HL-60/S4 (cell line): ENCODE data around the gene NUP214.
"Not testable (repeated sequence)": the region's sequence is repeated elsewhere in the genome, so short reads cannot be mapped to it uniquely, and the experiment has no call there.

ENCODE experiments used
- in situ Hi-C: fragments of 300-500 bp; cut with MboI; formaldehyde crosslinking; loops from 2 replicates; pipeline ENCODE4 v1.14.3; 2022; ENCODE audit warnings: low sequenced_read_pairs

NUP214 gene

DNA sequence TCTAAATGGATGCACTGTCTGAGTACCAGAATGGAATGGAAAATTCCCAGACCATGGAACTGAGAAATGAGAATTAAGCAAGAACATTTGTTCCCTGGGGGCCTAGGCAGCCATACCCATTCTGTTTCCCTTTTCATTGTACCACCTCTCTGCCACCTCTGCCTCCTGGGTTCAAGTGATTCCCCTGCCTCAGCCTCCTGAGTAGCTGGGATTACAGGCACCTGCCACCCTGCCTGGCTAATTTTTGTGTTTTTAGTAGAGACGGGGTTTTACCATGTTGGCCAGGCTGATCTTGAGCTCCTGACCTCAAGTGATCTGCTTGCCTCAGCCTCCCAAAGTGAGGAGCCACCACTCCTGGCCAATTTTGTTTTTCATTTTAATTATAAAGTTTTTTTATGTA lies 33.3 kb downstream of the NUP214 start:
- in situ Hi-C loops: not testable (repeated sequence)

DNA sequence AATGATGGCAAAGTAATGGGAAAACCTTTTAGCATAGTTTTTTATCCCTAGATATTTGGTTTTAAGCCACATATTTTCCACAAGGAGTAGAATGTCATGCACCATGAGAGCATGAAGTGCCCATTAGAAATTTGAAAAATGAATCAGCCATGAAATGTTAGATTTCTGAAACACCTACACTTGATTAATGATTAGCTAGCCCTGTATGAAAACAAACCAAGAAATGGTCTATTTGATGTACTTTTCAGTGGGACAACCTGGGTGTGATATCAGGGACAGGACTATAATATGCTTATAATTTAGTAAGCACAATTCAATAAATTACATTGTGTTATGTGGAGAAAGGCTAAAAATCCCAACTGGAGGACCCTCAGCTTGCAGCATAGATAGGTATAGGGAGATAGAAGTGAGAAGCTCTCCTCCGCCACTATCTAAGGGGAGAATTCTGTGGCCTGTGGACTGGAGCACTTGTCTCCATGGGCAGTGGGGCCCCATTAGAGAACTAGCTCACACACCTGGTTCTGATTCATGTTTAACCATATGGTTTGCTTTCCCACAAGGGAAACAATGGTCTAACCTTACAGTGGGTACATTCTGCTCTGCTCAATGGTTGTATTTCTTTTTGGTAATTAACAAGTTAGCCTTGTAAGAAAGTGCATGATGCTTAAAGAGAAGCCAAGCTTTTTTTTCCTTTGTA lies 35.2 kb downstream of the NUP214 start:
- in situ Hi-C loops: no loop called here

DNA sequence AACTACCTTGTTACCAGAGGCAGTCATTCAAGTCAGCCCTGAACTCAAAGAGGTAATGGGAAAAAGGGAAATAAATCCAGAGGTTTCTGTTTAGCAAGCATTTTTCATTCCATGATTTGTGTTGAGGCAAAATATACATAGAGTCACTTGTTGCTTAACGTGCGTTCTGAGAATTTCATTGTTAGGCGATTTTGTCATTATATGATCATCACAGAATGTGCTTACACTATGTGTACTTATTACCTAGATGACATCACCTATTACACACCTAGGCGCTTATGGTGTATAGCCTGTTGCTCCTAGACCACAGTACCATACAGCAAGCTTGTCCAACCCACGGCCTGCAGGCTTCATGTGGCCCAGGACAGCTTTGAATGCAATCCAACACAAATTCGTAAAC lies 36.2 kb downstream of the NUP214 start:
- in situ Hi-C loops: no loop called here

DNA sequence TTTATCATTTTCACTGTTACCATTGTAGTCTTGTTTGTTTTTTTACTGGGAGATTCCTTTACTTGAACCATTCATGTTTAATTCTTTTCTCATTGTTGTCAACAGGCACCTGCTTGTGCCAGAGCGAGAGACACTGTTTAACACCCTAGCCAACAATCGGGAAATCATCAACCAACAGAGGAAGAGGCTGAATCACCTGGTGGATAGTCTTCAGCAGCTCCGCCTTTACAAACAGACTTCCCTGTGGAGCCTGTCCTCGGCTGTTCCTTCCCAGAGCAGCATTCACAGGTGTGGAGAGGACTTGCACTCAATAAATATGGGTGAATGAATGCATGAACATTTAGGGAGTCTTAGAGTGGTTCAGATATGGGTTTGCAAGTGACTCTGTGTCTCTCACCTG lies 37.5 kb downstream of the NUP214 start:
- in situ Hi-C loops: no loop called here

DNA sequence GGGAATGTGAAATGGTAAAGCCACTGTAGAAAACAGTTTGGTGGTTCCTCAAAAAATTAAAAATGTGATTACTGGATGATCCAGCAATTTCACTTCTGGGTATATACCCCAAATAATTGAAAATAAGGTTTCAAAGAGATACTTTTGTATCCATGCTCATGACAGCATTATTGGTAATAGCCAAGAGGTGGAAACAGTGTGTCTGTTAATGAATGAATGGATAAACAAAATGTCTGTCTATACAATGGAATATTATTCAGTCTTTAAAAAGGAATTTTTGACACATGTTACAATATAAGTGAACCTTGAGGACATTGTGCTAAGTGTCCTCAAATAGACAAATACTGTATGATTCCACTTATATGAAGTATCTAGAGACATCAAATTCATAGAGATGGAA lies 40.1 kb downstream of the NUP214 start:
- in situ Hi-C loops: no loop called here

DNA sequence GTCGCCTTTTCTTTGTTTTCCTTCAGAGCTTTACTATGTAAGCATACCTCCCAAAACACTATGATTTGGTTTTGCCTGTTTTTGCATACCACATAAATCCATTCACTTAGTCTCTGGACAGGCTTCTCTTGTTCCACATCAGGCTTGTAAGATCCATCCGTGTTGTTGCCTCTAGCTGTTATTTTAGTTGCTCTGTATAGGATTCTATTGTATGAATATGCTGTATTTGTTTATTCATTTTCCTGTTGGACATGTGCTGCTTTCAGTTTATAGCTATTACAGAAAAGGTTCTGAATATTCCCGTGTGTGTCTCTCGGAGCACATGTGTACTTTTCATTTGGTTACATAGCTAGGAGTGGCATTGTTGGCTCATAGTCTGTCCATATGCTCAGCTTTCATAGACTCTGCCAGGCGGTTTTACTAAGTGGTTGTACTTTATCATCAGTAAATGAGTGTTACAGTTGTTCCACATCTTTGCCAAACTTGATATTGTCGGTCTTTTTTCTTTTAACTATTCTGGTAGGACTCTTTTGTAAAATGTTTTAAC lies 41.8 kb downstream of the NUP214 start:
- in situ Hi-C loops: no loop called here

DNA sequence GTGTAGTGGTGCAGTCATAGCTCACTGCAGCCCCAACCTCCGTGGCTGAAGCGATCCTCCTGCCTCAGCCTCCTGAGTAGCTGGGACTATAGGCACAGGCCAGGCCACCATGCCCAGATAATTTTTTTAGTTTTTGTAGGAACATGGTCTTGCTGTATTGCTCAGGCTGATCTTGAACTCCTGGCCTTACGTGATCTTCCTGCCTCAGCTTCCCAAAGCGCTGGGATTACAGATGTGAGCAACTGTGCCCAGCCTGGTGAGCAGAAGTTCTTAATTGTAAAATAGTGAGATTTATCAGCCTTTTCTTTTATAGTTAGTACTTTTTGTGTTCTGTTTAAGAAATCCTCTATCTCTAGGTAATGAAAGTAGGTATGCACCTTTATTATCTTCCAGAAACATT lies 42.5 kb downstream of the NUP214 start:
- in situ Hi-C loops: no loop called here

DNA sequence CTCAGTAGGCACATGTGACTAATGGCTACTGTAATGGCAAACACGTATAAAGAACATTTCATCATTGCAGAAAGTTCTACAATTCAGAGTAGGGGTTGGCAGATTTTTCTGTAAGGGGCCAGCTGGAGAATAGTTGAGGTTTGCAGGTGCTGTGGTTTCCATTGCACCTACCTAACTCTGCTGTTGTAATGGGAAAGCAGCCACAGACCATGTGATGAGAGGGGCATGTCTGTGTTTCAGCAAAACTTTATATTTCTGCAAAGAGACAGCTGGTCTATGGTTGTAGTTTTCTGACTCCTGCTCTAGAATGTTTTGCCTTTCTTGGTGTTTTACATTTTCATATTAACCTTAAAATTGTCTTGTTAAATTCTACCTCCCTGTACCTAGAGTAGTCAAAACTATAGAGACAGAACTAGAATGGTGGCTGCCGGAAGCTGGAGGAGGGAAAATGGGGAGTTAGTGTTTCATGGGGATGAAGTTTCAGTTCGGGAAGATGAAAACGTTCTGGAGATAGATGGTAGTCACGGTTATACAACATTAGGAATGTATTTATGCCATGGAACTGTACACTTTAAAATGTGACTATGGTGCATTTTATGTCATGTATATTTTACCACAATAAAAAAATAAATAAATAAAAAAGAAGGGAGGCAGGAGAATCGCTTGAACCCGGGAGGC lies 44.3 kb downstream of the NUP214 start:
- in situ Hi-C loops: no loop called here

DNA sequence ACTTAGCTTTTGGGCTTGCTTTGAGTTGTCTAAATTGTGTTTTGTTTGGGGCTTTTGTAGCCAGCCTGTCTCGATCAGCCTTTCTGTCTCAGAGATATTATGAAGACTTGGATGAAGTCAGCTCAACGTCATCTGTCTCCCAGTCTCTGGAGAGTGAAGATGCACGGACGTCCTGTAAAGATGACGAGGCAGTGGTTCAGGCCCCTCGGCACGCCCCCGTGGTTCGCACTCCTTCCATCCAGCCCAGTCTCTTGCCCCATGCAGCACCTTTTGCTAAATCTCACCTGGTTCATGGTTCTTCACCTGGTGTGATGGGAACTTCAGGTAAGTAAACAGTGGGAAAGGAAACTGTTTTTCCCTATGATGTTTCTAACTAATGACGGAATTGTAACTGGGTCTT lies 48.6 kb downstream of the NUP214 start:
- in situ Hi-C loops: no loop called here

DNA sequence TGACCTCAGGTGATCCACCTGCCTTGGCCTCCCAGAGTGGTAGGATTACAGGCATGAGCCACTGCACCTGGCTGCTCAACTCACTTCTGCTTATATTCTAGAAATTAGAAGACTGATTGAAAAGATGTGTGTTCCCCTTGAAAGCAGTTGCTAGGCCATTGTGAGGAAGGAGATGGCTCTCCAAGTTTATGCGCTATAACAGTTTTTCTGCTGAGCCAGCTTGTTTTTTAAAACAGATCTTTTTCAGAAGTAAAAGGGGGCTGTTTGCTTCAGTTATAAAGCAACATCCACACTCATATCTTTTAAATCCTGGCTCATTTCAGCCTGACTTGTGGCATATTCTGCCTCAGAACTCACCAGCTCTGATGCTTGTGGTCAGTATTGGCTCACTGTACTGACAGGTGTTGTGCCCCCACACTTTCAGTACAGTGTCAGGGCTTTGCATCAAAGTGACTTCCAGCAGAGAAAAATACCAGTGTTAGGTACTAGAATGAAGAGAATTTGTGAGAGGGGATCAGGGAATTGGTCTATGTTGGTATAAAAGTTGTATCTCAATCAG lies 49.4 kb downstream of the NUP214 start:
- in situ Hi-C loops: loop anchor here (5.0 kb wide), 1 partner anchor 163 kb away; no protein-coding TSS in a partner anchor

DNA sequence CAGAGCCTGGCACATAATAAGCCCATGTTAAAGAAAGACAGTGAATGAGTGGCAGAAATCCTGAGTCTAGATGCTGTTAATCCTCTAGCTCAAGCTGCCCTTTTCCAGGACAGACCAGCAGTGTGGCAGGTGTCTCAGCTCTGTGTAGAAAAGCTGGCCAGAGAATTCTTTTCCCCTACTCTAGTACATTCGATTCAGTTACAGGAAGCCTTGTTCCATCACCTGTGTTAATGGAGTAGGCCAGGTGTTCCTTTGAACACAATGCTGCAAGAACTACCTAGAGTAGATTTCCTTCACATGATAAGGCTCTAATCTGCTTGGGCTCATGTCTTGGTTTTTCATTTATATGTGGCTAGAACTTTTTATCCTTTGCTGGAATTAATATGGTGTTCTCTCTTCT lies 52.5 kb downstream of the NUP214 start:
- in situ Hi-C loops: loop anchor here (5.0 kb wide), 1 partner anchor 159 kb away; no protein-coding TSS in a partner anchor

DNA sequence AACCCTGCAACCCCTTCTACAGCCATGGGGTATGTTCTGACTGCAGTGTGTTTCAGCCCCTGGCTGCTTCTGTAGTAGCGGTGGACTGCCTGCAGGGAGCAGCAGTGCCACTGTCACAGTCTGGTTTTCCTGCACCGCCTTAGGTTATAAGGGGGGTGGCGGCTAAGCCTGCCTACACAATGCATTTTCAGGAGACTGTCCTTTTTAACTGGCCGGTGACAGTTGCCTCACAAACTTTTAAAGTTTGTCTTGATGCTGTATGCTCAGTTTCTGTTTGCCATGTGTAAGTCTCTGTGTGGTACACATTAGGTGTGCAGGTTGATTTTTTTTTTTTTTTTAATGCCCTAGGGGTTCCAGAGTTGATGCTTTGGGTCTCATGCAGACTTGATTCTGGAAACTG lies 53.0 kb downstream of the NUP214 start:
- in situ Hi-C loops: loop anchor here (5.0 kb wide), 1 partner anchor 159 kb away; no protein-coding TSS in a partner anchor

DNA sequence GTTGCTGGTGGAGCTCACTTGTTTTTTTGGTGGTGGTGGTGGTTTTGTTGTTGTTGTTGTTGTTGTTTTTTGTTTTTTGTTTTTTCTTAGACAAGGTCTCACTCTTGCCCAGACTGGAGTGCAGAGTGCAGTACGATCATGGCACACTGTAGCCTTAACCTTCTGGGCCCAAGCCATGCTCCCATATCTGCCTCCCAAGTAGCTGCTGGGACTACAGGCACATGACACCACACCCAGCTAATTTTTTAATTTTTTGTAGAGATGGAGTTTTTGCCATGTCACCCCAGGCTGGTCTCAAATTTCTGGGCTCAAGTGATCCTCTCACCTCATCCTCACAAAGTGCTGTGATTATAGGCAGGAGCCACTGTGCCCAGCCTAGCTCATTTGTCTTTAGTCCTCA lies 53.5 kb downstream of the NUP214 start:
- in situ Hi-C loops: loop anchor here (5.0 kb wide), 1 partner anchor 158 kb away; no protein-coding TSS in a partner anchor

DNA sequence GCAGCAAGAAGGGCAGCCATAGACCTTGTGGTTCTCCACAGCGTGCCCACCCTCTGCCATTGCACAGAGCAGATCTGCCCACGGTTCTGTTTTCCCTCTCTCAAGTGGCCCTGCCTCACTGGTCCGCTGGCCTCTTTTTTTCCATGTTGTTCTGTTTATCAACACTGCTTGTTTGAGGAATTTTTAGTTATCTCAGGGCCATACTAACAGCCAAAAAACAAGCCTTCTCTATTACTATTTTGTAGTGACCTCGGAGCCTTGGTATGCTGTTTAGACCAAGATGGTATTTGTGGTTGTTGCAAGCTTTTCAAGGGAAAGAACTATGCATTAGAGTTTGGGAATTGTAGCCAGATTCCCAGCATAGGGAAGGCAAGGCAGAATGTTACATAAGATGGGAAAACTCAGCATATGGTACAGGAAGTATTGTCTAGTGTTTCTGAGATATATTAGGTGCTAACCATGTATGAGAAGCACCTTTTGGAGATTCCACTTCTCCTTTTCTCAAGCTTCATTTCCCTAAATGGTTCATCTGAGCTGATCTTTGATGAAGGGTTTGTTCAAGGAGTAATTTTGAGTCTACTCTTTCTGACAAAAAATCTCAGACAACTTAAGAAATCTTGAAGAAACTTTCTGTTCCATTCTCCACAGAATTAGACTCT lies 54.3 kb downstream of the NUP214 start:
- in situ Hi-C loops: loop anchor here (5.0 kb wide), 1 partner anchor 158 kb away; no protein-coding TSS in a partner anchor

DNA sequence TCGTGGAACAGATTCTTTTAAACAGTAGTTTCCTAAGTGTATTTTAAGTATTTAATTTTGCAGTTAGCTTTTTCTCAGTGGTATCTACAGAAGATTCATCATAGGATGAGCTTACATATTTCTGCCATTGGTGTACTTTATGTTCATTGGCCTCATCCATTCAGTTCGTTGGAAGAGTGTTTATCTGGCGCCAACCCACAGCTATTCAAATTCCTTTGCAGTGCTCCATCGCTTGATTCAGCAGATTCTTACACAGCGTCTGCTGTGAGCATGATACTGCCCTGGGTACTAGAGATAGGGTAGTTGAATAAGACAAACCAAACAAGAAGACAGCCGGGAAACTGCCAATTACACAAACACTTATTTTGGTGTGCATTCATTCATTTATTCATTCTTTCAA lies 55.1 kb downstream of the NUP214 start:
- in situ Hi-C loops: no loop called here

DNA sequence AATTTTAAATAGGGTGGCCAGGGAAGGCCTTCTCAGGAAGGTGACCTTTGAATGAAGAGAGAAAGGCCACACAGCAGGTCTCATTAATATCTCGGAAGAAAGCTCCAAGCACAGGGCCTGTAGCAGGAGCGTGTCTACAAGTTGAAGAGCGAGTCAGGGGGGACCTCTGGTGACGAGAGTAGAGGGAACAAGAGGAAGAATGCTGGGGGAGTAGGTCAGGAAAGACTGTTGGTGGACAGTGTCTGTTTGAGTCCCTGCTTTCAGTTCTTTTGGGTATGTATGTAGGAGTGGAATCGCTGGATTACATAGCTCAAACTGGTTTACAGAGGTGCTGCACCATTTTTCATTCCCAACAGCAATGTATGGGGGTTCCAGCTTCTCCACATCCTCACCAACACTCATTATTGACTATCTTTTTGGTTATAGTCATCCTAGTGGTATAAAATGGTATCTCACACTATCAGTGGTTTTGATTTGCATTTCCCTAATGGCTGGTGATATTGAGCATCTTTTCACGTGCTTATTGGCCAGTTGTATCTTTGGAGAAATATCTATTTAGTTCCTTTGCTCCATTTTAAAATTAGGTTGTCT lies 55.8 kb downstream of the NUP214 start:
- in situ Hi-C loops: no loop called here

DNA sequence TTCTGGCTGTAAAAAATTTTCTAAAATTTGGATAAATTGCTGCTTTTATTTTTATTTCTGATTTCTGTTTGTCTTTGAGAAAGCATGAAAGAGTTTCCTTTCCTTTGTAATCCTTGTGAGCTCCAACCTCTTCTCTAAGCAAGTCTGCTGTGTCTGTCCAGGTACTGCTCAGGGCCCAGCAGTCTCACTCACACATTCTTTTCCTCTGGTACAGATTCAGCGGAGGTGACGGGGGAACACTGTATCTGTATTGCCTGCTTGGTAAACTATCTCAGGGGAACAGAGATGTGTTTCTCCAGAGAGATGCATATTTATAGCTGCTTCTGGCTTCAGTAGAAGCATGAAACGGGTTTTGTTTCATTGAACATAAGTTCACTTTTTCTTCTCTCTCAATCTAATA lies 60.5 kb downstream of the NUP214 start:
- in situ Hi-C loops: no loop called here

DNA sequence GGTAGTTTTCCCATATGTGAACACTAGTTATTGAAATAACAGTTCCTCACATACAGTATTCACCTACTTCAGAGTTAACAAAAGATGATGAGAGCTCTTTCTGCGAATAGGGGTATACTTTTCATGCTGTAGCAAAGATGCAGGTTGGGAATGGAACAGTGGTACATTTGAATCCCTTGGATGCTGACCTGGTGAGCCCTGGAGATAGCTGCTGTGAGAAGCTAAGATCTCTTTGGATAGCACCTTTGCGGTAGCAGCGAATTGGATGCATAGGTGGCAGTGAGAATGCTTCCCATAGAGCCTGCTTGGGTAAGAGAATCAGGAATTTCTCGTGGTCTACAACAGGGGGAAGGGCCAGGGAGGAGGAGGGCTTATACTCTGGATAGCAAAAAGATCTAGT lies 61.2 kb downstream of the NUP214 start:
- in situ Hi-C loops: no loop called here

DNA sequence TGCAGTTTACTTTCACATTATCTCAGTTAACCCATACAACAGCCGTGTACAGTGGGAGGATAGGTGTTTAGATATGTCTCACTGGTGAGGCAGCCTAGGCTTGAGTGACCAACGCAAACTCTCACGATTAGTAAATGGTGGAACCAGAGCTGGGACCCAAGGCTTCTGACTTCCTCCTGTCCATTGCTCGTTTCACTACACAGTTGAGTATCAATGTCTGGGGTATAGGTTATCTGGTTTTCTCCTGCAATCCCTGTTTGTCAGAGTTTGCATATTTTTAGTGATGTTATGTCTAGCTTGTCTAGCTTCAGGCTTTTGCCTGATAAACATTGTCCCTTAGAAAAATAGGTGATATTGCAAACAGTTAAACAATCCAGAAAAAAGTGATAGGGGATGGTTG lies 62.6 kb downstream of the NUP214 start:
- in situ Hi-C loops: no loop called here

DNA sequence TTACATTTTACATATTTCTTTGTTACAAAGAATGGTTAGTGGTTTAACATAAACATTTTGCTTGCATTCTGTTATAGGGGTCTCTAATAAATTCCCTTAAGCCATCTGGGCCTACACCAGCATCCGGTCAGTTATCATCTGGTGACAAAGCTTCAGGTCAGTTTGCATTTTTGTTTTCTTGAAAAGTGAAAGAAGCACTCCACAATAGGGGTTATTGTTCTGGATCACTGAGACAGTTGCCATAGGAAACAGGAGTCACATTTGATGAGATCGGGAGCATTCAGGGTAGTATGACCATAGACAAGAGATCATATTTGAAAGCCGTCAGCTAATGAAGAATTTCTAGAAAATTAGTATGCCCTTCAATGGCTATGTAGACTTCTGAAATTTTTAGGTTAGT lies 63.6 kb downstream of the NUP214 start:
- in situ Hi-C loops: no loop called here

DNA sequence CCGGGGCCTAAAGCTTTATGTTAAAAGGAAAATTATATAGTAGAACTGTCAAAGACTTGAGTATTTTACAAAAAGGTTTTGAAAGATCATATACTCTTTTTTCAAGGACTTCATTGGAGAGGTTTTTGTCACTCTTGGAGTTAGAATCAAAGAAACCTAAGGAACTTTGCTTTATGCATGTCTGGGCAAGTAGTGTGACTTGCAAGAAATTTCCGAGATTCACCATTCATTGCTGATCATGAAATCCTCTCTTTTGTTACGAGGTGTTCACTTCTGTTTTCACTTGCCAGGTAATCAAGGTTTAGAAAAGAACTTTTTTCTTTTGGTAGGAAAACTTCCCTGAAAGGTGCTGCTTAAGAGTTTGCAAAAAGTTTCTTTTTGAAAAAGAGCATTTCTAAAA lies 64.8 kb downstream of the NUP214 start:
- in situ Hi-C loops: no loop called here
